HG02623 (cell line): Measurements from ENCODE around the gene MYO3B.

Experiments used
- ATAC-seq: cut with Tn5 transposase; IDR thresholded peaks from one replicate; pipeline ENCODE4 v1.9.1; 2021; ENCODE audit warnings: moderate library complexity; ENCODE audit not compliant: unreplicated experiment

The MYO3B gene

DNA sequence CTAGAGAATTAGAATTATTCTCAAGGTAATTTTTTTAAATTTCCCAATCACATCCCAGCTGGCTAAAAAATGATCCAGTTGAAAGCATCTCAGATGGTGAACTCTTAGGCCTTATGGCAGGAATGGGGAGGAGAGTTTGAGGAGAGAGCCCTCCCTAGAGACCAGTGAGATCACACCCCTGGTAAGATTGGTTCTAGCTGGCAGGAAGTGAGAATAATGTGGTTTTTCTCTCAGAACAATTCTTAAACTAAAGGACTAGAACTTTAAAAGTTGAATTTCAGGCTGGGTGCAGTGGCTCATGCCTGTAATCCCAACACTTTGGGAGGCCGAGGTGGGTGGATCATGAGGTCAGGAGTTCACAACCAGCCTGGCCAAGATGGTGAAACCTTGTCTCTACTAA lies 120.2 kb downstream of the MYO3B start:
- ATAC-seq, result peak; percentile 77

DNA sequence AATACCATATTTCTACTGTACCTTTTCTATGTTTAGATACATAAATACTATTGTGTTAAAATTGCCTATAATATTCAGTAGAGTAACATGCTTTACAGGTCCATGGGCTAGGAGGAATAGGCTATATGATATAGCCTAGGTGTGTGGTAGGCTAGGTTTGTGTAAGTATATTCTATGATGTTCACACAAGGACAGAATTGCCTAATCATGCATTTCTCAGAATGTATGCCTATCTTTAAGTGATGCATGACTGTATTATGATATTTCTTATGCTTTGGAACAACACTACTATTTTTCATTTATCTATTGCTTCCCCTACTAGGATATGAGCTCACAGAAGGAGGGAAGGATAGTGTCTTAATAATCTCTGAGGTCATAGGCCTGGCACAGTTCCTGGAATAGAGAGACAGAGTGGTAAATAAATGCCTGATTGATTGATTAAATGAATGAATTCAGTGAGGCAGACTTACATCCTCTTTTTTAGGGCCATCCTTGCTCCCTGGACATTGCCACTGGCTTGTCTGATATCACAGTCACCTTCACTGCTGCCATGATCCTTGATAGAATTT lies 121.0 kb downstream of the MYO3B start:
- no peak for ATAC-seq

DNA sequence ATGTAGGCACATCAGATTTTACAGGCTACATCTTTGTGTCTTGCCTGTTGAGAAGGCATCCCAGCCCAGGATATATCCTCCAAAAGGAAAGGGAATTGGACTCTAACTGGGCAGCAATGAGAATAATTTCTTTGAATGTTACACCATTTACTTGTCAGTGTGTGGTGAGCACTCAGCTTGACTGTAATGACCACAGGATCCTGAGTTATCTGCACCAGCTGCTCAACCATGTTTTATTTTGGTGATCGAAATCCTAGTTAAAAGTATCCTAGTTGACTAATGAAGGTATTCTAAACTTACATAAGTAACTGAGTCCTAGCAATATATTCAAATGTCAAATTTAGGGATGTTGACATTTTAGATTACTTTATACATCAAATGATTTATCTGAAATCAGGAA lies 123.0 kb downstream of the MYO3B start:
- ATAC-seq, result no peak

DNA sequence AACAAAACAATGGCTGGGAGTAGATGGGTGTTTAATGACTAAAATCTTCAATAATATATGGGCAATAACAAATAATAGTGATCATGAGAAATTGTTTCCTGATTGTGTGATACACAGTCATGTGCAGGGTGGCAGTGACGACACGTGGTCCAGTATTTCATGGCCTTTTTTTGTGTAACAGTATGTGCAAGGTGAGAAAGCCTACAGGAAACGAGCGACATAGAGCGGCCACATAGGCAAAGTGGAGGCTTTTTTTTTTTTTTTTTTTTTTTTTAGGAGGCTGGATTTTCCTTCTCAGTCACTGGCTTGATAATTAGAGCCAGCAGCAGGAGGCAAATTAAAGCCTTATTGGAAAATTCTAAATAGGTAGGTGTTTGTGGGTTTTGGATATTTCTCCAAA lies 123.7 kb downstream of the MYO3B start:
- no peak for ATAC-seq

DNA sequence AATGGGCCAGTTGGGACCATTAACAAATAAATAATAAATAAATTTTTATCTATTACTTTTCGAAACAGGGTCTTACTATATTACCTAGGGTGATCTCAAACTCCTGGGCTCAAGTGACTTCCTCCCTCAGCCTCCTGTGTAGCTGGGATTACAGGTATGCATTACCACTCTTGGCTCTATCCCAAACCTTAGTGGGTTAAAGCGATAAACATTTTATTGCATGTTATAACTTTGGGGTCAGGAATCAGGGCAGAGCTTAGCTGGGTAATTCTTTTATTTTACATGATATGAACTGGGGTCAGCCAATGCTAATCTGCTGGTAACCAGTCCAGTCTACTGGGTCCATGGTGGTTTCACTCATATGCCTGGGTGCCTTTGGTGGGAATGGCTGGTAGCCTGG lies 127.8 kb downstream of the MYO3B start:
- no peak for ATAC-seq

DNA sequence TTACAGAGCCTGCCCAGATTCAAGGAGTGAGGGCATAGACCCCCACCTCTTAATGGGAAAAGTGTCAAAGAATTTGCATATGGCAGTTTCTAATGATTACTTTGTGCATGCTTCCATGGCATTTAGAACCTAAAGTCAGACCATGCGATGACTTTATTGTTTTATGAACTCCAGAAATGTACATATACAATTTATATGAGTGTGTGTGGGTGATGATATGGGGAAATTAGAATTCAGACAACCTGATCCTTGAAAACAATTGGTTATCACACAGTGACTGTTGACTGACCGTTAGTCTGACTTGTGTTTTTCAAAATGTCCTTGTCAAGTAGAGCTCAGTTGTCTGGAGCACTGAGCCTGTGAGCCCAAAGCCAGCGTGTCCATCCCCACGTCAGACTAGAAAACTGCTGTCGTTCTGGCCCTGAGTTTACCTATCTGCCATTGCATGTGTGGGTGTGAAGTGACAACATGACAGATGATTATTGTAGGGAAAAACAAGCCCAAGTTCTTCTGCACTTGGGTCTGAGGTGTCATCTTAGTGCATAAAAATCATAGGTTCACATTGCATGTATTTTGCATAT lies 128.4 kb downstream of the MYO3B start:
- ATAC-seq, result no peak

DNA sequence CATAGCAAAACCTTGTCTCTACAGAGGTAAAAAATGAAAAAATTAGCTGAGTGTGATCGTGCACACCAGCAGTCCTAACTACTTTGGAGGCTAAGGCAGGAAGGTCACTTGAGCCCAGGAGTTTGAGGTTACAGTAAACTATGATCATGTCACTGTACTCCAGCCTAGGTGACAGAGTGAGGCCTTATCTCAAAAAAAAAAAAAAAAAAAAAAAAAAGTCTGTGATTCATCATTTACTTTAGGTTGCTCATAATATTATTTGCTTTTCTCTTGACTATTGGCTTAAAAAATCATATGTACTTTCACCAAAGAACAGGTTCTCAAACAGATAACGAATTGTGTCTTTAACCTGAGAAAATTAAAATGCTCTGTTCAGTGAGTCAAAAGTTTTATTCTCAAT lies 129.1 kb downstream of the MYO3B start:
- no peak for ATAC-seq

DNA sequence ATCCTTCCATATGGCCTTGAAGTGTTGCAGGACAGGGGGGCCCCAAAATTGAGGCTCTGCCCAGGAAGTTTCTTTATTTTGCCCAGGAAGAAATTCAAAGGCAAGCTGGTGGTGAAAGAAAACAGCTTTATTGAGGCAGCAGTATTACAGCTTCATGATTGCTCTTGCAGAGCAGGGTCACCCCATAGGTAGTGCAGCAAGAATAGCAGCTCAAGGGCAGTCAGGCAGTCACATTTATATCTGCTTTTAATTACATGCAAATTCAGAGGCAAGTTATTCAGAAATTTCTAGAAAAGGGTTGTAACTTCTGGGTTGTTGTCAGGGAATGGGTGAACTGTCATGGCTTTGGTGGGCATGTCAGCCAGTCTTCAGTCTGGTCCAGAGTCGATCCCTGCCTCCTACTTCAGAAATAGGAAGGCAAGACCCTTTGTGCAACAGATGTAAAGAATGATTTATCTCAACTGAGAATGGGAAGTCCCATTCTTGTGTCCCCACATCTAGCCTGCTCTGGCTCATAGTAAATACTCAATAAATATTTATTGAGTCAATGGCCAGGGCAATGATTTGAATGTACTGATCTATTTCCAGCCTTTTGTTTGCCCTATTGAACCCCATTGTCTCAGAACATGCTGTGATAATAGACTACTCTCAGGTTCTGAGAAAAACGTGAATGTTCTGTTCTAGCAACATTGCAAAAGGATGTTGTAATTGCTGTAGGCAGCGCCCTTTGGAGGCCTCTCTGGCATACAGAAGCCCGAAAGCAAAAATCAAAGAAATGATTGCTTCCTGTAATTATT lies 129.8 kb downstream of the MYO3B start:
- ATAC-seq, result no peak

DNA sequence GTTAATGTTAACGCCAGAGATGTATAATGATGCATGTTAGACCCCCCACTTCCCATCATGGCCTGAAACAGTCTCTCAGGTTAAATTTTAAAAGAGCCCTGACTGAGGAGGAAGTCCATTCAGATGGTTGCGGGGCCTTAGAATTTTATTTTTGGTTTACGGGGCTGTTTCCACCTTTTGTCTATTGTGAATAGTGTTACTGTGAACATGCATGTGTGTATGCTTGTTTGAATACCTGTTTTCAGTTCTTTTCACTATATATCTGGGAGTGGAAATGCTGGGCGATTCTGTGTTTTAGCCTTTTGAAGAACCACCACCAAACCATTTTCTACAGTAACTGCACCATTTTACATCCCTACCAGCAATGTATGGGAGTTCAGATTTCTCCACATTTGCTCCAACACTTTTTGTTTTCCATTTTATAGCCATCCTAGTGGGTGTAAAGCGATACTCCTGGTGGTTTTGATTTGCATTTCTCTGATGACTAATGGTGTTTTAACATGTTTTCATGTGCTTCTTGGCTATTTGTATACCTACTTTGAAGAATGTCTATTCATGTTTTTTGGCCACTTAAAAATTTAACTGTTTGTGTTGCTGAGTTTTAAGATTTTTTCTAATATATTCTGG lies 133.0 kb downstream of the MYO3B start:
- no peak for ATAC-seq

DNA sequence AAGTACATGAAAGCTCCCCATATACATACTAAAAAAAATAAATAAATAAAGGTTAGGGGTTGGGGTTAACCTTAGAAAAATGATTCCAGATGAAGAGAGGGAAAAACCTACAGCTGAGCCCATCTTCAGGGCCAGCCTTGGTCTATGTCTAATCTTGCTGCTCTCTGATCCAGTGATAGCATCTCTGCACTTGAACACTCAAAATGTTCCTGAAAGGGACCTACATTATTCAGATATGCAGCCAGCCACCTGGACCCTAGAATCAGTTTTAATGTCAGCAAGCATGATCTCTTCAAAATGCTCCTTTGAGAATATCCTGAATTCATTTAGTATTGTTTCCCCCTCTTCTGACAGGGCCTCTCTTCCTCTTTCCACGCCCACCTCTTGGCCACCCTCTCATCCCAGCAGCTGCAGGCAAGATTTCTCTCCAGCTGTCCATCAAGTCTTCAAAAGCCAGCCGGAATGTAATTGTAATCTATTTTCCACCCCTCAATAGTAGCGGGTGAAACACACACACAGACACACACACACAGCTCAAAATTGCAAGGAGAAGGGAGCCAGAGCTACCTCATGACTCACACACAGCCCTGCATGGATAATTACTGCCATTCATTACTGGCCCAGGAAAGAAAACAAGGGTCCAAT lies 135.5 kb downstream of the MYO3B start:
- no peak for ATAC-seq

DNA sequence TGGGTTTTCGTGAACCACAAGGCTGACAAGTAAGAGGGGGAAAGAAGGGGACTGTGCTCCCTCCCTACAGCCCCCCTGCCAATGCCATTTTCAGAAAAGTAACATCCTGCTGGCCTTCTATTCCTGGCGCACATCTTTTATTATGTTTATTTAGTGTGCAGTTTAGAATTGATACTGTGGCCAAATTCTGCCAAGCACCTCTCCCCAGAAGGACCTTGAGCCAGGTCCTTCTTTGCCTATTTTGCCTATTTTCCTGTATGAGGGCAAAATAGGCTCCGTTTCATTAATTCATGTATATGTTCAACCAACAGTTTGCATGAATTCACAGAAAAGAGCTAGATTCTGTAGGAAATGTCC lies 136.0 kb downstream of the MYO3B start:
- ATAC-seq, result no peak

DNA sequence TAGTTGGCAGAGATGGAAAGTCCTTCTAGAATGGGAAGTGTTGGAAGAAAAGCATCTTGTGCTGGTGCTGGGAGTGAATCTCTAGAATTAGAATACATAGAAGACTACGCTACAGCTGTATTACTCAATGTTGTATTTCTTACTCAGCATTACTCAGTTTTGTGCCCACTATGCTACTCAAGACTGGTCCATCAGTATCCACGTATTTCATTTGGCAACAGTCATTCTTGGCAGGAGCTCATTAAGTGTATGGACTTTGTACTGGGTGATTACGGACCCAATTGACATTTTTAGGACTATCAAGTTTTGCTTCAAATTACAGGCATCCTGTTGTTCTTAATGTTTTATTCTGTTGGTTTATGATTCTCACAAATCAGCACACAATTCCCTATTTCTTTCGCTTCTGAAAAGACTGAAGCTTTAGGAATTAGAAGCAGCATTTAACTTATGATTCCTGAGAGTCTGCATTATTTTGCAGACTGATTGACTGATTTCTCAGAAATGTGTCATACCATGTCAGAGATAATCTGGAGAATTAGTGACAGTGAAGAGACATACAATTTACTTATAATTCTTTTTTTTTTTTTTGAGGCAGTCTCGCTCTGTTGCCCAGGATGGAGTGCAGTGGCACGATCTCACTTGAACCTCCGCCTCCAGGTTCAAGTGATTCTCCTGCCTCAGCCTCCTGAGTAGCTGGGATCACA lies 136.9 kb downstream of the MYO3B start:
- ATAC-seq, result no peak

DNA sequence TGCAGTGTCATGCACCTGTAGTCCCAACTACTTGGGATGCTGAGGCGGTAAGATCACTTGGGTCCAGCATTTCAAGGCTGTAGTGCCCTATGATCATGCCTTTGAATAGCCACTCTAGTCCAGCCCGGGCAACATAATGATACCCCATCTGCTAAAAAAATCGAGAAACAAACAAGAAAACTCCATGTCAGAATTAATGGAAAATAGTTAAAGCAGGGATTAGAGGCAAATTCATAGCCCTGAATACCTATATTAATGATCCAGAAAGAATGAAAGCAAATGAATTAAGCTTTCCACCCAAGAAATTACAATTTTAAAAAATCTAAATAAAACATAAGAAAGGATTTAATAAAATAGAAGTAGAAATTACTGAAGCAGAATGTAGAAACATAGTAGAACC lies 143.0 kb downstream of the MYO3B start:
- ATAC-seq, result no peak

DNA sequence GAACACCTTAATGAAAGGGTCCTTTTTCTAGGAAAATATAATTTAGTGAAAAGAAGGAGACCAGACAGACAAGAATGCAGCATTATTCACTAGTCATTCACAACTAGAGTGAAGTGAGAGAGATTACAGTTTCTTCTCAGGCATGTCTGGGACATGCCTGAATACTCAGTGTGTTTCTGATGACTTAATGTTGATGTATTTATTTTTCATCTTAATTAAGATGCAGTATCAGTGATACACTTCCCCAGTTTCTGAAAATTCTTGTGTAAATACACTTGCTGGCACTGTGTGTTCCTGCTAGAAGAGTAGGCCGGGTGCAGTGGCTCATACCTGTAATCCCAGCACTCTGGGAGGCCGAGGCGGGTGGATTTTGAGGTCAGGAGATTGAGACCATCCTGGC lies 143.6 kb downstream of the MYO3B start:
- ATAC-seq, result no peak

DNA sequence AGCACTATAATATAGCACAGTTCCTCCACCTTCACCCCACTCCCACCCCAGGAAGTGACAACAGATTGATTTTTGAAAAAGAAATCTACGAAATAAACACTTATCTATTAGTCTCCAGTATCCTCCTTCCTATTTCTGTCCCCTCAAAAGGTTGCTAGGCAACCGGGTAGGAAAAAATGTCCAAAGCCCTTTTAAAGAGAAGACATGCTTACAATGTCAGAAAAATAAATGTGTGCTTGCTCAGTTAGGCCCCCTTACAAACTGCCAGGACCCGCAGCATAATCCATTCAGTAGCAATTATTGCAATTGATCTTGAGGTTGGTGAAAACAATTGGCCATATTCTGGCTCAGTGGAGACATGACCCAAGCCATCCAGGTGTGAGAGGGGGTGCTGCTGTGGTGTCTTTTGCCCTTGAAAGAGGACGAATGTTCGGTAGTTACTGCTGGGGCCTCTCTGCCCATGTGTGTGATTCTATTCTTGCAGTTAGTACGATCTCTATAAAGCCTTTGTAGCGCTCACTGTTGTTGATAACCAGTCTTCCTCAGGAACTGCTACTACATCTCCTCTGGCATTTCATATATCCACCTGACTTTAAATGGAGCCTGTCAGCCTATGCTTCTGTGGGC lies 144.3 kb downstream of the MYO3B start:
- no peak for ATAC-seq

DNA sequence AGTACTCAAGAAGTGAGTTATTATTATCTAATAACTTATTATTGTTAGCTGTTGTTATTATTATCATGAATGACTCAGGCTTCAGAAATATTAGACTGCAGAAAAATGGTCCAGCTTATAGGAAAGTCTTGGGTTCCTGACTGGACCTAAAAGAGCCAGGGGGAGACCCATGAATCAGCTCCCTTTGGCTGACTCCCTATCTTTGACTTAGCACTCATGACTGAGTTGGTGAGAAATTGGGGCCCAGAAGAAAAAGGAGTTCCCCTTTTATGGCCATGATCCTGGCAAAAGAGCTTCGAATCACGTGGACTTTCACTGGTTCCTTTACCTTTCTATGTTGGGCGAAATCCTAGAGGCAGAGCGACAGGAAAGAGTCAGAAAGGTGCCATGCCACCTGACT lies 145.8 kb downstream of the MYO3B start:
- no peak for ATAC-seq

DNA sequence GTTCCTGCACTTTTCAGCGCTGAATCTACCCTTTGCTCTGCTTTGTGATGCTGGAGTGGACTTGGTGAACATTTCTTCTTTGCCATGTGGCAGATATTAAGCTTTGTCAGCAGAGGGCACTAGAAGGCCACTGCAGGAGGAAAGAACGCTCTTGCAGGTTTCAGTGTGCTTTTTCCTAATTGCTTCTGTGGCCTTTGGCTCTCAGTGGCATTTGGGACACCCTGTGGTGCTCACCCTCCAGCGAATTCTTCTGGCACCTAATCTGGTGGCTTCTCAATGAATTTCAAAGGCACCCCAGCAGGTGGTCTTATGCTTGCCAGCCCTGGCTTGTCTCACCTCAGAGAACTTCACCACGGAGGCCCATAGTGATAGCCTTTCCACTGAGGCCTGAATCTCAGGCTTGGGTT lies 146.7 kb downstream of the MYO3B start:
- ATAC-seq, result no peak

DNA sequence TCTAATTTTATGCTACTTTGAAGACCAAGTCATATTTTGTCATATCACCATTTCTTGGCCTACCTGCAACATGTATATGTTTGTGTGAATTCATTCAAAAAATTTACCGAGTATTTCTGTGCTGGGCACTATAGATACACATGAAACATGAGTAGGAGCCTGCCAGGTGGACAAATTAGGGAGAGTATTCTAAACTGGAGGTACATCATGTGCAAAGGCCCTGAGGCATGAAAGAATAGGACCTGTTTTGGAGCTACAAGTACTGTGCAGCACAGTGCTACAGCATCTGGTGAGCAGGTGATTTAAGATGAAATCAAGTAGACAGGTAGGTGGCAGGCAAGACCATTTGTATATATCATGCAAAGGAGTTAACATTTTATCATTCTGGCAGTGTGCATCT lies 152.9 kb downstream of the MYO3B start:
- no peak for ATAC-seq

DNA sequence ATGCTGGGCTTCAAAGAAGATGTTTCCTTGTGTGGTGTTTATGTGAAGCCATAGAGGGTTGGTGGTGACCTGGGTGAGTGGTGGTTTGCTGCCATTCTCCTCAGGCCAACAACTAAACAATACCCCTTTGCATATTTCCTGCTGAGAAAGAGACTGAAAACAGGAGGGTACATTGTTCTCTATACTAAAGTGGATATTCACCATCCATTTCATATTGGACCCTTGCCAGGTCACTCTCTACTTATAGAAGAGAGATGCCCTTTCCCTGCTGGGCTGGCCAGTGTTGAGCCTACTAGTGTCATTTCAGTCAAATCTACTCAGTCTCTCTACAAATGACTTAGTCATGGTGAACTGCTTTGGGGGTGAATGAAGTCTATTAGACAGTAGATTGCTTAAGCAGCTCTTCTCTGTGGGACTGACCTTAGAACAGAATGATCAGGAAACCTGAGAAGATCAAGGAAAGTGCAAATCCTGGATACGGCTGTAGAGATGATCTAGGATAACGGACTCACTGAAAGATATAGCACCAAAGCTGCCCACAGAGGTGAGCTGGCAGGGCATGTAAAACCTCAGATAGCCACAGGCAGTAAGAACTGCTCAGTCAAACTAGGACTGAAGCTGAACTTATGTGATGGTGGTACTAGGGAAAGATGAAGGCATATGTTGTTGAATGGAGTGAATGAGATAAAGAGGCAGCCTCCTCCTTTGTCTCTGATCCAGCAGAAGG lies 154.9 kb downstream of the MYO3B start:
- ATAC-seq, result no peak

DNA sequence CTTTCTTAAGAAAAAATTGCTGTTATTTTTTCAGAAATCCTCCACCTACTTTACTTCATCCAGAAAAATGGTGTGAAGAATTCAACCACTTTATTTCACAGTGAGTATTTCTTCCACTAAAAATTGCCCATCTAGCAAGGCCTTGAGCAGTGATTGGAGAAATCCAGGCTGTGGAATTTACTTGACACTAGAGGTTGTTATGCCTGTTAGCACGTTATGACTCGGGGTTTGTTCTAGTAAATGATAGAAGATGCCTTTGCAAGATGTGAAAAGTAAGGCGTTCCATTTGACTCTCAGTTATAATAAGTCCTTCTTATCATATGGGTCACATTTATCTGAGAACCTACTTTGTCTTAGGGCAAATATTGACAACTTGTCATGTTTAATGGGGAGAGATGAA lies 157.4 kb downstream of the MYO3B start:
- ATAC-seq, result no peak
